Measurements from ENCODE around the gene SMKR1.

The SMKR1 gene

GRCh38 chr7:129513546-129513945, 11.2 kb downstream of the SMKR1 start:
- H3K4me3 ChIP-seq (ENCODE audit: low read depth, low read length): no peak overlapping the region
- no peak for DNase-seq (ENCODE audit: low read depth, low spot score)
- TF ChIP-seq, protein P1, sequence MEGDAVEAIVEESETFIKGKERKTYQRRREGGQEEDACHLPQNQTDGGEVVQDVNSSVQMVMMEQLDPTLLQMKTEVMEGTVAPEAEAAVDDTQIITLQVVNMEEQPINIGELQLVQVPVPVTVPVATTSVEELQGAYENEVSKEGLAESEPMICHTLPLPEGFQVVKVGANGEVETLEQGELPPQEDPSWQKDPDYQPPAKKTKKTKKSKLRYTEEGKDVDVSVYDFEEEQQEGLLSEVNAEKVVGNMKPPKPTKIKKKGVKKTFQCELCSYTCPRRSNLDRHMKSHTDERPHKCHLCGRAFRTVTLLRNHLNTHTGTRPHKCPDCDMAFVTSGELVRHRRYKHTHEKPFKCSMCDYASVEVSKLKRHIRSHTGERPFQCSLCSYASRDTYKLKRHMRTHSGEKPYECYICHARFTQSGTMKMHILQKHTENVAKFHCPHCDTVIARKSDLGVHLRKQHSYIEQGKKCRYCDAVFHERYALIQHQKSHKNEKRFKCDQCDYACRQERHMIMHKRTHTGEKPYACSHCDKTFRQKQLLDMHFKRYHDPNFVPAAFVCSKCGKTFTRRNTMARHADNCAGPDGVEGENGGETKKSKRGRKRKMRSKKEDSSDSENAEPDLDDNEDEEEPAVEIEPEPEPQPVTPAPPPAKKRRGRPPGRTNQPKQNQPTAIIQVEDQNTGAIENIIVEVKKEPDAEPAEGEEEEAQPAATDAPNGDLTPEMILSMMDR (IDR thresholded peaks at IDR 0.05; ENCODE audit: low read depth, low read length): no peak
- in situ Hi-C loops (cut with HindIII; ENCODE audit: low sequenced_read_pairs): no loop called here

- DNase-seq (ENCODE audit: low read depth, low spot score): peak; percentile 33
- in situ Hi-C loops (cut with HindIII; ENCODE audit: low sequenced_read_pairs): no loop called here
- H3K4me3 ChIP-seq (ENCODE audit: low read depth, low read length): no peak overlapping the region
- TF ChIP-seq, protein P1 (IDR thresholded peaks at IDR 0.05; ENCODE audit: low read depth, low read length): no peak
Measured at GRCh38 chr7:129514683-129515082, 12.4 kb downstream of the SMKR1 start.

DNA sequence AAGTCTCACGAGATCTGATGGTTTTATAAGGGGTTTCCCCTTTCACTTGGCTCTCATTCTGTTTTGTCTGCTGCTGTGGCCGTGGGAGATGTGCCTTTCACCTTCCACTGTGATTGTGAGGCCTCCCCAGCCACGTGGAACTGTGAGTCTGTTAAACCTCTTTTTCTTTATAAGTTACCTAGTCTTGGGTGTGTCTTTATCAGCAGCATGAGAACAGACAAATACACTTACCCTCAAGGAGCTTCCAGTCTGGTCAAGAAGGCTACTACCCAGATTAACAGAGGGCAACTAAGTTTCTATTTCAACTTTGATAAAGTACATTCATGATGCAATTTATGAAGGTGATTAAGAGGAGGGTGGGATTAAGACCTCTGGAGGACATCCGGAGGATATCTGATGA, 13.1 kb downstream of the SMKR1 start:
- in situ Hi-C loops (cut with HindIII; ENCODE audit: low sequenced_read_pairs): no loop called here
- TF ChIP-seq, protein P1 (IDR thresholded peaks at IDR 0.05; ENCODE audit: low read depth, low read length): no peak
- H3K4me3 ChIP-seq (ENCODE audit: low read depth, low read length): no peak overlapping the region
- no peak for DNase-seq (ENCODE audit: low read depth, low spot score)

- no peak for DNase-seq (ENCODE audit: low read depth, low spot score)
- TF ChIP-seq, protein P1 (IDR thresholded peaks at IDR 0.05; ENCODE audit: low read depth, low read length): no peak
- no peak overlapping the region for H3K4me3 ChIP-seq (ENCODE audit: low read depth, low read length)
- in situ Hi-C loops (cut with HindIII; ENCODE audit: low sequenced_read_pairs): no loop called here
Measured at GRCh38 chr7:129517931-129518330, 15.6 kb downstream of the SMKR1 start.

DNA sequence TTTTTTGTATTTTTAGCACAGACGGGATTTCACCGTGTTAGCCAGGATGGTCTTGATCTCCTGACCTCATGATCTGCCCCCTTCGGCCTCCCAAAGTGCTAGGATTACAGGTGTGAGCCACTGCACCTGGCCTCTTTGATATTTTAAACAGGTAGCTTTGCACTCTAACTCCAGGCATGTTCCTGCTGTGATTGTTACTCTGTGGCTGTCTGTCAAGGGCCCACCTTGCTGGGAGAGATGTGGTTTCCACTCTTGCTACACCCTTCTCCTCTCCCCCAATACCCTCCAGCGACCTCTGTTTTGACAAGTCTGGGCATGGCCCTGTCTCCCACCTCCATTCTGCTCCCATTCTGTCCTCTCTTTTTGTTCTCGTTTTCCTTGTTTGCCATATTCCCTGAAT, 17.1 kb downstream of the SMKR1 start:
- DNase-seq (ENCODE audit: low read depth, low spot score): no peak
- TF ChIP-seq, protein P1 (IDR thresholded peaks at IDR 0.05; ENCODE audit: low read depth, low read length): no peak
- H3K4me3 ChIP-seq (ENCODE audit: low read depth, low read length): no peak overlapping the region
- in situ Hi-C loops (cut with HindIII; ENCODE audit: low sequenced_read_pairs): no loop called here

DNA sequence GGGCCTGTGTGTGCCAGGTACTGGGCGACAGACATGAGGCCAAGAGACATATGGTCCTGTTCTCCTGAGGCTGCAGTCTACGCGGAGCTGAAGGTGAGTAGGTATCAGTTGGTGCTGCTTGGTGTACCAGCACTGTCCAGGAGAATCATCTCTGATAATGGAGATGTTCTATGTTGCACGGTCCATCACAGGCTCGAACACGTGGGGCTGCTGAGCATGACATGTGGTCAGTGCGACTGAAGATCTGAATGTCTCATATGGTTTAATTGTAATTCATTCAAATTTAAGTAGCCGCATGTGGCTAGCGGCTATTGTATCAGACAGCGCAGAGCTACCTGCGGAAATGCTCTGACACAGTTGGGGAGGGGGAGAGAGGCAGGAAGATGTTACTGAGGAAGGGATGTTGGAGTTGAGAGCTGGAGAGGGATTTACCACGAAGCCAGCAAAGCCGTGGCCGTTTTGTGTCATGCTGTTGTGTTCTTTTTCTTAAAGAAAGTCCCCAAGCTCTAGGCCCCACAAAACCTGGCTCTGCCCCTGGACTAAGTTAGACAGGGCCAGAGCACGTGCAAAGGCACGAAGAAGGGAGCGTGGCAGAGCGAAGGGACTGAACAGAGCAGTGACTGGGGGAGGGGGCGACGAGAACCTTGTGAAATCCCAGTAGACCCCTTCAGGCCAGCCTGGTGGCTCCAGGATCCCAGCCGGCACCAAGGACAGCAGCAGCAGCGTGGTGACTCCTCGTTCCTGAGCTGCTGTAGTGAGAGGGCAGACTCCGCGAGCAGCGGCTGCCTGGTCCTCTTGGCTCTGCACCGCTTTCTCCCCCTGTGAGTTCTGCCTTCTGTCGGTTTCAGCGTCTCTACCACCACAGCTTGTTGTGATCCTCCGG, 20.0 kb downstream of the SMKR1 start:
- TF ChIP-seq, protein P1 (IDR thresholded peaks at IDR 0.05; ENCODE audit: low read depth, low read length): no peak
- in situ Hi-C loops (cut with HindIII; ENCODE audit: low sequenced_read_pairs): no loop called here
- H3K4me3 ChIP-seq (ENCODE audit: low read depth, low read length): no peak overlapping the region
- no peak for DNase-seq (ENCODE audit: low read depth, low spot score)
